Gastroesophageal sphincter (tissue), 4 donors: ENCODE measurements around the gene OR10H2. TPM values are rescaled to one million over a fixed set of nuclear protein-coding genes. Genes with fewer than 3 reads are reported as not detected.

Experiments
- ATAC-seq: fragments of 150-250 bp; one replicate; pipeline ENCODE4 v1.9.1; 2016; ENCODE audit warnings: mild to moderate bottlenecking, moderate library complexity
- H3K27ac ChIP-seq, 4 donors: fragments of 200-600 bp; sonication (generic) in 3 of 4; 1 replicate in 3 of 4; 2 replicates in 1 of 4; pipeline ENCODE4 v1.5.1; 2016 to 2019
- H3K27me3 ChIP-seq: fragments of 200-600 bp; sonication (generic); one replicate; pipeline ENCODE4 v1.5.1; 2019
- H3K36me3 ChIP-seq, 2 donors: fragments of 200-600 bp; sonication (generic); one replicate each; pipeline ENCODE4 v1.5.1; 2019; ENCODE audit warnings: control low read depth in 1 of 2
- H3K4me1 ChIP-seq, 3 donors: fragments of 200-600 bp; sonication (generic); 1 replicate in 2 of 3; 2 replicates in 1 of 3; pipeline ENCODE4 v1.5.1; 2016 to 2019; ENCODE audit warnings: control low read depth in 2 of 3
- H3K4me3 ChIP-seq, 2 donors: fragments of 200-600 bp; sonication (generic); one replicate each; pipeline ENCODE4 v1.5.1; 2019; ENCODE audit warnings: mild to moderate bottlenecking in 1 of 2, moderate library complexity in 1 of 2
- H3K9me3 ChIP-seq, 3 donors: fragments of 200-600 bp; sonication (generic); one replicate each; pipeline ENCODE4 v1.5.1; 2017 to 2019; ENCODE audit warnings: control low read depth in 2 of 3
- EP300 ChIP-seq: sonication (generic); formaldehyde crosslinking; IDR thresholded peaks from one replicate; pipeline ENCODE4 v1.6.1; 2017; ENCODE audit warnings: antibody characterized with exemption, mild to moderate bottlenecking
- POLR2A ChIP-seq, 2 donors: fragments of 450-650 bp; IDR thresholded peaks; one replicate each; pipeline ENCODE4 v1.6.1; 2017; ENCODE audit warnings: antibody characterized with exemption in 2 of 2, mild to moderate bottlenecking in 2 of 2, moderate library complexity in 1 of 2
- POLR2AphosphoS5 ChIP-seq: sonication (generic); formaldehyde crosslinking; IDR thresholded peaks from one replicate; pipeline ENCODE4 v1.6.1; 2017; ENCODE audit warnings: antibody characterized with exemption
- WGBS, 2 donors: methylation state at CpG; one replicate each; pipeline ENCODE4 v1.1.5; 2018; ENCODE audit warnings: low coverage in 1 of 2; 5-methylcytosine and 5-hydroxymethylcytosine counted together
- total RNA-seq, 4 donors: library from RNA; depleted of rRNA; stranded (reverse); fragments of >200 nt; gene quantifications; one replicate each; pipeline ENCODE4 v1.1.0, GENCODE V29; 2016
- TF ChIP-seq, protein P1 (sequence below), 4 experiments: fragments of 200-600 bp in 2 of 4; fragments of 450-650 bp in 2 of 4; sonication (generic) in 1 of 4; IDR thresholded peaks; one replicate each; pipeline ENCODE4 v1.5.1; 2017 to 2019; ENCODE audit warnings: antibody characterized with exemption in 4 of 4, mild to moderate bottlenecking in 2 of 4, moderate library complexity in 2 of 4

The OR10H2 gene
- total RNA-seq, 4 donors from 2014 or later, result not detected

DNA sequence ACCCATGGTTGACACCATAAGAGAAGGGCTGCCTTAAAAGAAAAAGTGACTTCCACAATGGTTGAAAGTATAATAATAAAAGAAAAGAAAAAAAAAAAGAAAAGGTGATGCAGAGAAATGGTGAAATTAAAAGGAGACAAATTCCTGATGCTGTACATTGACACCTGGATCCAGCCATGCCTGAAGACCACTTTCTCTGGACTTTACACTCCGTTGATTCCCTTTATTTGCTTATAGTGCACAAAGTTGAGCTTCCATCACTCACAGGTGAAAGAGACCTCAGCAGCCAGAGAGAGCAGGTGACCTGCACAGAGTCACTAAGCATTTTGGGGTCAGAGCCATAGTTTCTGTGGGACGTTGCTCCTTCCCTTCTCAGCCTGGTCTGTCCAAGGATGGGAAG lies 47.4 kb downstream of the OR10H2 start:
- H3K9me3 ChIP-seq, result no peaks in the 10 kb centered on the region
- H3K27ac ChIP-seq, result no peak overlapping the region
- H3K36me3 ChIP-seq, result peaks cover 0 to 8% of the 10 kb centered on the region in 2 donors
- WGBS, 2 donors, result 45 to 69% methylated on average over 1 to 2 of the region's 2 CpGs
- H3K27me3 ChIP-seq, result no peaks in the 10 kb centered on the region
- H3K4me1 ChIP-seq, result peaks cover 2 to 18% (median 8%) of the 10 kb centered on the region in 3 donors
- TF ChIP-seq POLR2A (IDR thresholded peaks at IDR 0.05) (no peak), POLR2AphosphoS5 (no peak), EP300 (no peak)
- TF ChIP-seq, protein P1, sequence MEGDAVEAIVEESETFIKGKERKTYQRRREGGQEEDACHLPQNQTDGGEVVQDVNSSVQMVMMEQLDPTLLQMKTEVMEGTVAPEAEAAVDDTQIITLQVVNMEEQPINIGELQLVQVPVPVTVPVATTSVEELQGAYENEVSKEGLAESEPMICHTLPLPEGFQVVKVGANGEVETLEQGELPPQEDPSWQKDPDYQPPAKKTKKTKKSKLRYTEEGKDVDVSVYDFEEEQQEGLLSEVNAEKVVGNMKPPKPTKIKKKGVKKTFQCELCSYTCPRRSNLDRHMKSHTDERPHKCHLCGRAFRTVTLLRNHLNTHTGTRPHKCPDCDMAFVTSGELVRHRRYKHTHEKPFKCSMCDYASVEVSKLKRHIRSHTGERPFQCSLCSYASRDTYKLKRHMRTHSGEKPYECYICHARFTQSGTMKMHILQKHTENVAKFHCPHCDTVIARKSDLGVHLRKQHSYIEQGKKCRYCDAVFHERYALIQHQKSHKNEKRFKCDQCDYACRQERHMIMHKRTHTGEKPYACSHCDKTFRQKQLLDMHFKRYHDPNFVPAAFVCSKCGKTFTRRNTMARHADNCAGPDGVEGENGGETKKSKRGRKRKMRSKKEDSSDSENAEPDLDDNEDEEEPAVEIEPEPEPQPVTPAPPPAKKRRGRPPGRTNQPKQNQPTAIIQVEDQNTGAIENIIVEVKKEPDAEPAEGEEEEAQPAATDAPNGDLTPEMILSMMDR (IDR thresholded peaks at IDR 0.05), result no peak
- ATAC-seq, result no peak
- H3K4me3 ChIP-seq, result no peak overlapping the region

DNA sequence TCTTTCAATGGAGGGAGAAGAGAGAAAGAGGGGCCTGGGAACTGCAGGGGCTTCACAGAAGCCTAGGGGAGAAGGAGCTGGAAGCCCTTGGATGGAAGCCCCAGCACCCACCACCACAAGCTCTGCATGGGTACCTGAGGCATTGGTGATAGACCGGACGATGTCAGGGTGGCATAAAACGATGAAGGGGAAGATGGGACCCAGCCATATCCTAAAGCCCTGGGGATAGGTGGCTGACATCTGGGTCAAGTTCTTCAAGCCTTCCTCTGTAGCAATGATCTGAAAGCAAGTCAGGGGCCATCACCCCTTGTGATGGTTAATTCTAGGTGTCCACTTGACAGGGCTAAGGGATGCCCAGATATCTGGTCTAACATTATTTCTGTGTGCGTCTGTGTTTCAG lies 48.4 kb downstream of the OR10H2 start:
- H3K4me3 ChIP-seq, result no peak overlapping the region
- no peaks in the 10 kb centered on the region for H3K9me3 ChIP-seq
- H3K27ac ChIP-seq, result no peak overlapping the region
- no peaks in the 10 kb centered on the region for H3K27me3 ChIP-seq
- H3K4me1 ChIP-seq, result peaks cover 6 to 28% (median 16%) of the 10 kb centered on the region in 3 donors
- WGBS, 2 donors, result 92 to 94% methylated on average over 4 of the region's 4 CpGs
- H3K36me3 ChIP-seq, result no peaks in the 10 kb centered on the region
- no peak for TF ChIP-seq EP300
- TF ChIP-seq, protein P1 (IDR thresholded peaks at IDR 0.05), result no peak
- no peak for TF ChIP-seq POLR2A (IDR thresholded peaks at IDR 0.05)
- no peak for TF ChIP-seq POLR2AphosphoS5
- no peak for ATAC-seq

DNA sequence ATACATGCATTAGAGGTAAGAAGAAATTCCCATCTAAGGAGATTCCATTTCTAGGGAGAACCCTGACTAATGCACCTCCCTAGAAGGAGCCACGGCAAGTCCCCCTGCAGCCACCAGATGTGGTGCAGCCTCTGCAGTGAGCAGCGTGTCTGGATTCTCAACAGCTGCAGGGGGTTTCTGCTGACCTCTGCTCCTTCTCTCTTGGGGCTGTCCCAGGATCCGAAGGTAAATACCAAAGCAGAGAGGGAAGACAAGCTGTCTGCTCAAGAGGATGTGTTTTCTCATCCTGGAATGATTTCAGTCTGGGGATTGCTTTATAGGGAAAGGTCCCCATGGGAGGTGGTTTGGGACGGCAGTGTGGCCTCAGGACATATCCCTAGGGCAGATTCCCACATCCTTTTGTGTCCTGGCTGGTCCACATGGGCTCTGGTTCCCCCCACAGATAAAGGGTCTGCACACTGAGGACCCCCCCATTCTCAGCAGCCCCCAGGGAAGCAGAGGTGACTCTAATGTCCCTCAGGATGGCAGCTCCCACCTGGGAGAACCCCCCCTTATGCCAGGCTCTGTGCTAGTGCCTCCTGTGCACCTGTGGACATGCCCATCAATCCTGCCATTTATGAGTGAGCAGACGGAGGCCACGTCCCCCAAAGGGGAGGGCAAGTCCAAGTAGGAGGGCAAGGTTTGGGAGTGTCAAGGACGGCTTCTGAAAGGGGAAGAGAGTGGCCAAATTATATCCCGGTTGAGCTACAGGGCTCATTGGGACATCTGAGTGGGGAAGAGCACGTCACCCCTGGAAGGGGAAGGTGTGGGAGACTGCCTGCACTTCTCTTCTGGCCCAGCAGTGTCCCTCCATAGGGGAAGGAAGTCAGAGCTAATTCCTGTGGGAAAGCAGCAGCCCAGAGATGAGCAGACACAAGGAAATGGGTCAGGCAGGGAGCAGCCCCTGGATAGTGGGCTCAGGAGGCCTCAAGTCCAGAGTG lies 49.5 kb downstream of the OR10H2 start:
- H3K4me3 ChIP-seq, result no peak overlapping the region
- H3K27ac ChIP-seq, result no peak overlapping the region
- 40 to 76% methylated on average over 1 to 3 of the region's 9 CpGs for WGBS, 2 donors
- H3K4me1 ChIP-seq, result peaks cover 6 to 34% (median 16%) of the 10 kb centered on the region in 3 donors
- no peaks in the 10 kb centered on the region for H3K9me3 ChIP-seq
- ATAC-seq, result no peak
- no peaks in the 10 kb centered on the region for H3K36me3 ChIP-seq
- no peak for TF ChIP-seq EP300
- TF ChIP-seq POLR2A (IDR thresholded peaks at IDR 0.05), result no peak
- TF ChIP-seq, protein P1 (IDR thresholded peaks at IDR 0.05), result no peak
- no peak for TF ChIP-seq POLR2AphosphoS5
- no peaks in the 10 kb centered on the region for H3K27me3 ChIP-seq

Other genes with a start within 250 kb of the OR10H2 start
- not detected for gene PGLYRP2, start 248.5 kb upstream of the OR10H2 start, total RNA-seq
- gene CYP4F22, start 219.5 kb upstream of the OR10H2 start, total RNA-seq, result under 1 TPM in 3 of 4 donors, not detected in 1; 0.19 to 0.47 (median 0.47) TPM
- gene CYP4F8, start 112.8 kb upstream of the OR10H2 start, total RNA-seq, result not detected
- 1 to 10 TPM in 1 of 4 donors, under 1 TPM in 2, not detected in 1; 0.08 to 5.3 (median 0.81) TPM for gene CYP4F3, start 87.1 kb upstream of the OR10H2 start, total RNA-seq
- gene CYP4F12, start 54.9 kb upstream of the OR10H2 start, total RNA-seq, result 10 to 100 TPM in 1 of 4 donors, 1 to 10 TPM in 3; 5.1 to 14.1 (median 6.8) TPM
- not detected for gene OR10H3, start 10.0 kb downstream of the OR10H2 start, total RNA-seq
- not detected for gene OR10H5, start 59.6 kb downstream of the OR10H2 start, total RNA-seq
- gene OR10H1, start 87.6 kb downstream of the OR10H2 start, total RNA-seq, result not detected
- not detected for gene CYP4F2, start 170.1 kb downstream of the OR10H2 start, total RNA-seq
- gene CYP4F11, start 206.5 kb downstream of the OR10H2 start, total RNA-seq, result 1 to 10 TPM in 2 of 4 donors, not detected in 2; 2.3 TPM
- gene OR10H4, start 221.0 kb downstream of the OR10H2 start, total RNA-seq, result not detected